Stimulated activated CD8-positive, alpha-beta memory T cell treated with anti-CD3 and anti-CD28 coated beads, Interleukin-12 subunit alpha, Interleukin-12 subunit beta, amount 100 ng/mL, for 4 hours (primary cell): ENCODE results near the gene TSLP.
A peak's percentile ranks its signal among the peaks of the same experiment; 100 is the strongest.

Source experiments
- DNase-seq: peaks from one replicate; pipeline ENCODE4 v3.0.0-alpha.2; 2020; ENCODE audit warnings: low read depth

TSLP gene

GRCh38 chr5:111071413-111071812 is at the start of gene TSLP:
TSS of gene TSLP (plus strand) at chr5:111071713. CDS start at chr5:111071891, 178 bp downstream.
- DNase-seq = no peak

DNA sequence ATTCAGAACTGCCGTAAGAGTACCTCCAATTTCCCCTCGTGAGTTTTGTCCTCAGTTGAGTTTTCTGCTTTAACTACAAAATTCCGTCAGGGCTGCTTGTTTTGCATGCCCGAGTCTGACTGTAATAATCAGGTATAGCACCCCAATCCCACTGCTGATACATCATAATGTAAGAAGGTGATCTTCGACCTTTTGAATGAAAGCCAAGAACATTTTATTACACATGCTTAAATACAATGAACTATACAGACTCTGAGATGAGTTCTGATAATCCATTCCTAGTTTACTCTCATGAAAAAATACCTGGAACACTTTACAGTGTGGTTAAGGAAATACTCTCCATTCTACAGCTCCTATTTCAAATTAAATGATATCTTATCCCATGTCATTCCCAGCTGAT is 49.2 kb upstream of the TSLP start:
- no peak for DNase-seq

DNA sequence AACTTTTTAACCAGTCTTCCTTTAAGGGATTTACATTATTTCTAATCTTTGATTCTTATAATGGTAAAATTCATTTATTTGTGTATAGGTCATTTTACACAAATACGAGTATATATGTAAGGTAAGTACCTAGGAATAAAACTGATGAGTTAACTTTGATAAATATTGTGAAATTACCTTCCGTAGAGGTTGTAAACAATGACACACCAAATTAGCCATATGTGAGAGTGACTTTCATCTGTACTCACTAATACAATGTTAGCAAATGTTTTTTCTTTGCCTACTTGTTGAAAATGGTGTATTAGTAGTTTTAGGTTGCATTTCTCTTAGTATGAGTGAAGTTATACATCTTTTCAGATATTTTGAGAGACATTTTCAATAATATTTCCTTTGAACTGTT is 42.6 kb upstream of the TSLP start:
- DNase-seq = no peak

DNA sequence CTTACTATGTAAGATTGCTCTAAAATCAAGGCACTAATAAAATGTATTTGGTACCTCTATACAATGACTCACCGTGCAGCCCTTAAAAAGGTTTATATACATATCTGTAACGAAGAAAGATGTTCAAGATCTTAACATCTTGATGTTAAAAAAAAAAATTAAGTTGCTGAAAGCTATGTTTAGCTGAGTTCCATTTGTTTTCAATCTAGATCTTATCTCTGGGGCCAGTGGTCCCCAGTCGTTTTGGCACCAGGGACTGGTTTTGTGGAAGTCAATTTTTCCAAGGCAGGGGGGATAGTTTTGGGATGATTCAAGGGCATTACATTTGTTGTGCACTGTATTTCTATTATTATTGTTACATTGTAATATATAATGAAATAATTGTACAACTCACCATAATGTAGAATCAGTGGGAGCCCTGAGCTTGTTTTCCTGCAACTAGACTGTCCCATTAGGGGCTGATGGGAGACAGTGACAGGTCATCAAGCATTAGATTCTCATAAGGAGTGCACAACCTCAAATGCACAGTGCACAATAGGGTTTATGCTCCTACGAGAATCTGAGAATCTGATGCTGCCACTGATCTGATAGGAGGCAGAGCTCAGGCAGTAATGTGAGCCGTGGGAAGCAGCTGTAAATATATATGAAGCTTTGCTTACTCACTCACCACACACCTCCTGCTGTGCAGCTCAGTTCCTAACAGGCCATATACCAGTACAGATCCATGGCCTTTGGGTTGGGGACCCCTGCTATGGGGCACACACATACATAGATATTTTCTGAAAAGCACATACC is 27.6 kb upstream of the TSLP start:
- no peak for DNase-seq

- no peak for DNase-seq
Measured at GRCh38 chr5:111058064-111058463, 13.4 kb upstream of the TSLP start.

GRCh38 chr5:111060169-111060568 is 11.3 kb upstream of the TSLP start:
- no peak for DNase-seq

DNA sequence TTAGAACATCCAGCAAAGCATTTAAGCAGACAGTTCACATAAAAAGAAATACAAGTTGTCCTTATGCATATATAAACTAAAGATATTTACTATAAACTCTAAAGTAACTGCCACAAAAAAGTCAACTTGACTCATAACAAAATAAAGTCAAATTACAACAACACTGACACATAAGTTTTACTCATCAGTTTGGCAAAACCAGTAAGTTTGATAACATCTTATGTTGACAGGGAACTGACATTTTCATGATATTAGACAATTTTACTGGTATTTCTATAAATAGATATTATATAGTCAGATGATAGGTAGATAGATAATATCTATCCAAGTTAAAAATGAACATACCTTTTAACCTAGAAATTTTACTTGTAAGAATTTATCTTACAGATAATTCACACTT is 9.9 kb upstream of the TSLP start:
- no peak for DNase-seq

- no peak for DNase-seq
Measured at GRCh38 chr5:111063709-111064322, 7.7 kb upstream of the TSLP start.

DNA sequence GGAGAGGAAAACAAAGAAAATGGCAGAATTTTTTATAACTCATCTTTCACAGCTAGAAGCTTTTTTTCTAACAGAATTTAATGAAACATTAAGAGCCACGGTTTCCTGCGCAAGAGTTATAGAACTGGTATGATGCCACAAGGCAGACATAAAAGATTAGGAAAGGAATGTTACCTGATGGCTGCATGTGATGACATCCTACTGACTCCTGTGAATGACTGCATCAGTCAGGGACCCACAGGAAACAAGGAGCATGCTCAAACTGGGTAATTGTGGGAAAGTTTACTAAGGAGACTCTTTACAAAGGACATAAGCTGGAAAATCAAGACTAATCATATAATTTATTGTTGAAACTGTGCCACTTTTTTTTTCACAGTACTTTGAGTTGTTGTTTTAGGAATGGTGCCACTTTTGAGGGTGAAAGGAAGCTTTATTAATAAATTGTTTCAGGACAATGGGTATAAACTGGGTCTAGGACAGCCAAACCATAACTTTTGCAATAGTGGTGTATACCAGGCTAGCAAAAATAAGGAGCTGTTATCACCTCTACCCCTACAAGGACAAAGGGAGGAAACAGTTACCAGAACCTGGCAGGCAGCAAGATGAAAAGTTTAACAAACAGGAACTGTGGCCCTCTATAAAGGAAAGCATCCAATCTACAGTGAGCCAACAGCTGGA is 5.1 kb upstream of the TSLP start:
- no peak for DNase-seq

DNA sequence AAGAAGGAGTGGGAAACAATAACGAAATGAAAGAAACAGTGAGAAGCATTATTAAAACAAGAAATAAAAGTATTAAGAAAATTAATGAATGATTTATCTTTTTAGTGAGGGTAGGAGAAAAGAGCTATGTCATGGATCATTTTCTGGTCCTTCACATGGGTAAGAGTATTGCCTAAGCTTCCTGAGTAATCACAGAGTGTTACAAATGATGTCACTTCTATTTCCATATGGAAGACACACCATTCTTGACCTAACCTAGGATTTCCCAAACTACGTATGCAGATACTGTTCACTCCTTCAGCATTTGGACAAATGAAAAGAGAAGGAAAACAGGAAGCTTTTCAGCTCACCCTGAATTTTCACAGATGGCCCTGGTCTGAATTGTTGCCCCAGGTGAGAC is 3.3 kb upstream of the TSLP start:
- DNase-seq = no peak

DNA sequence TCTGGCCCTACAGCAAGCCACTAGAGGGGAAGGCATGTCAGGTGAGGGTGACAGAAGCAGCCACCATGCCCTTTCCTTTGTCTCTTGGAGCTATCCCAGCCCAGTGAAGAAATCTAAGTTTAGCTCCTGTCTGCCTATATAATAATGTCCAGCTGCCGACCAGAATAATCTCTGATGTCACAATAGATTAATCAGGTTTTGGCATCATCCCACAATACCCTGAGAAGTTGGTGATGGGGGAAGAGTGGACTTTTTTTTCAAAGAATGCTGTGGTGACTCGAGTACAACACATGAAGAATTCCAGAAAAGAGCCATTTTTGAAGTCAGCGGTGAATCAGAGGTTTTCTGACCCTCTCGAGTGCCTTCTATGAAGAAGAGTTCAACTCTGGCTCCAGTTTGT is 1.7 kb upstream of the TSLP start:
- no peak for DNase-seq

GRCh38 chr5:111070272-111071134 is 1.0 kb upstream of the TSLP start:
- no peak for DNase-seq

- peak; percentile 39 for DNase-seq
Measured at GRCh38 chr5:111072949-111073682, 1.6 kb downstream of the TSLP start.

DNA sequence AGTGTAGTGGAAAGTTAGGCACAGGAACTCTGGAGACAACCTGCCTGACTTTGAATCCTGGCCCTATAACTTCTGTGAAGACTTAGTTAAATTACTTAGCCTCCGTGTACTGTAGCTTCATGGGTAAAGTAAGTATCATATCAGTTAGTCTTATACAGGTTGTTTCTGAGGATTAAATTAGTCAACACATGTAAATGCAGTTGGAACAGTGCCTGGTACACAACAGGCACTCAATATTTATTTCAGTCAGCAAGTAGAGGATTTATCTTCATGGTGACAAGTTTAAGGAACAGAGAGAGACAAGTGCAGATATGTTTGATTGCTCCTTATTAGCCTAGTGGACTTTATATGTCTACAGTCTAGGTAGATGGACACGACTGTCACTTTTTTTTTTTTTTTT is 2.7 kb downstream of the TSLP start:
- DNase-seq = no peak

DNA sequence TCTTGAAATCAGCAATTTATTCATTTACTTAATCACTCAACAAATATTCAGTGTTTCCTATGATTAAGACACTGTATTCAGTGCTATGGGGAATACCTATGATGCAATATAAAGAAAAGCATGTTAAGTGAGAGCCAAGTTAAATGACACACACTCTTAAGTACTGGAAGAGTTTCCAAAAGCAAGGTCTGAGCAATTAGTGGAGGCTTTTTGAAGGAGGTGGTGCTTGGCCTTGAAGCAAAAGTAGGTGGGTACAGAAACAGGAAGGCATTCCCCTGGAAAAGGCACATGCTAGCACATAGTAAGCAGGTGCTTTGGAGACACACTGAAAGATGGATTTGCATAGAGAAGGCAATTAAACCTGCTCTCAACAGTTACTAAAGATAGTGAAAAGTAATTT is 4.0 kb downstream of the TSLP start:
- no peak for DNase-seq

DNA sequence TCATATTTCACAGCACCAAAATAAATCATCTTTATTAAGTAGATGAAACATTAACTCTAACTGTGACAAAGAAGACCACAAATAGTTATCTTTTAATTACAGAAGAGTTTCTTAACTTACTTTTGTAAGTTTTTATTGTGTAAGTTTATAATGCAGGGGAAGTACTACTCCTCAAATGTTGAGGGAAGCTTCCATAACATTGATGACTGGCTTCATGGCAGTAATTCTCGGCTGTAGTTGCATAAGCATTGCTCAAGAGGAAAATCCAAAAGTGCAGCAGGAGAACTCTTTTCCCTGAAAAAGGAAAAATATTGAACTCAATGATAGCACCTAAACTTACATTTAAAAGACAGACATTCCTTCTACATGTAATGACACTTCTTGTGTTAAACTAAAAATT is 4.6 kb downstream of the TSLP start:
- no peak for DNase-seq

GRCh38 chr5:111077678-111078077 is 6.2 kb downstream of the TSLP start:
- DNase-seq = no peak

DNA sequence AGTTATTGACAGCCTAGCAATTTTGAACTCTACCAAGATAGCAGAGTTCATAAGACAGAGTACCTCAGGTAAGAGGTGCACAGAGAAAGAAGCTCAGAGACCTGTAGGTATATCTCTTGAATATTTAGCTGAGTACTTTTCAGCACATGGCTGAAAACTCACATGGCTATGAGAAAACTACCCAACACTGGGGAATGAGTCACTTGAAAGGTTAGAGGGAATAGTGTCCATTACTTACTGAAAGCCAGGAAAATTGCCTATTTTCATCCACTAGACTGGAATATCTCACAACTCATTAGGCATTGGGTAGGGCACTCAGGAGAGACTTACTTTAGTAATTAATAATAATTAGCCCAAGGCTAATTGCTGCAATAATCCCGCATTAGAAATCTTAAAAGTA is 8.3 kb downstream of the TSLP start:
- no peak for DNase-seq

- no peak for DNase-seq
Measured at GRCh38 chr5:111083323-111083722, 11.8 kb downstream of the TSLP start.

- peak; percentile 80 for DNase-seq
Measured at GRCh38 chr5:111092062-111092853, 20.7 kb downstream of the TSLP start, which contains the start of gene WDR36. TSS of gene WDR36 (plus strand) at chr5:111092348. CDS start at chr5:111092457, 109 bp downstream.

- no peak for DNase-seq
Measured at GRCh38 chr5:111095982-111096381, 24.5 kb downstream of the TSLP start.
